HG02610 (cell line): ENCODE data around the gene MND1.

ENCODE experiments used
- ATAC-seq: cut with Tn5 transposase; IDR thresholded peaks from one replicate; pipeline ENCODE4 v1.9.1; 2021; ENCODE audit warnings: mild to moderate bottlenecking, moderate library complexity; ENCODE audit not compliant: unreplicated experiment

The MND1 gene

GRCh38 chr4:153346031-153346430, 1.5 kb downstream of the MND1 start:
- ATAC-seq: no peak

DNA sequence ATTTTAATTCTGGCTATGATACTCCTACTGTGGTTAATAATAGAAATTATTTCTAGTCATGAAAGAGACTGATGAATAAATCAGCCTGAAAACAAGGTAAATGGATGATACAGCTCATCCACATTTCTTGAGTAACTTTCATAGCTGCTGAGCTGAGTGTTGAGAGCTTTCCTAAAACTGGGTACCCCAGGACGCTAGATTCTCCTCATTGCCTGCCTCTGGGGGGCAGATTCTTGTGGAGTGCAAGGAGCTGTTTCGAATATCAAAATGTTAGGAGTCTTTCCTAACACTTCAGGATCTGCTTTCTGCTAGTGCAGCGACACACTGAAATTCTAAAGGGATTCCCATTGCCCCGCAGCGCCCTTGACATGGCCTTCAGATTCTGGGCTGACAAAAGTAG, 2.1 kb downstream of the MND1 start:
- ATAC-seq: no peak

GRCh38 chr4:153347117-153347516, 2.6 kb downstream of the MND1 start:
- ATAC-seq: no peak

GRCh38 chr4:153348006-153348405, 3.5 kb downstream of the MND1 start:
- no peak for ATAC-seq

GRCh38 chr4:153349206-153349805, 4.8 kb downstream of the MND1 start:
- no peak for ATAC-seq

DNA sequence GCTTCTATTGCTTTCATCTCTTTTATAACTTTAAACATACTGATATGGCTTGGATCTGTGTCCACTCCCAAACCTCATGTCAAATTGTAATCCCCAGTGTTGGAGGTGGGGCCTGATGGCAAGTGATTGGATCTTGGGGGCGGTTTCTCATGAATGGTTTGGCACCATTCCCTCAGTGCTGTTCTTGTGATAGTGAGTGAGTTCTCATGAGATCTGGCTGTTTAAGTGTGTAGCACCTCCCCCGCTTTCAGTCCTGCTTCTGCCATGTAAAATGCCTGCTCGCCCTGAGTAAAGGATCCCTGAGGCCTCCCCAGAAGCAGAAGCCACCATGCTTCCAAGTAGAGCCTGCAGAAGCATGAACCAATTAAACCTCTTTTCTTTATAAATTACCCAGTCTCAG, 17.7 kb downstream of the MND1 start:
- no peak for ATAC-seq

DNA sequence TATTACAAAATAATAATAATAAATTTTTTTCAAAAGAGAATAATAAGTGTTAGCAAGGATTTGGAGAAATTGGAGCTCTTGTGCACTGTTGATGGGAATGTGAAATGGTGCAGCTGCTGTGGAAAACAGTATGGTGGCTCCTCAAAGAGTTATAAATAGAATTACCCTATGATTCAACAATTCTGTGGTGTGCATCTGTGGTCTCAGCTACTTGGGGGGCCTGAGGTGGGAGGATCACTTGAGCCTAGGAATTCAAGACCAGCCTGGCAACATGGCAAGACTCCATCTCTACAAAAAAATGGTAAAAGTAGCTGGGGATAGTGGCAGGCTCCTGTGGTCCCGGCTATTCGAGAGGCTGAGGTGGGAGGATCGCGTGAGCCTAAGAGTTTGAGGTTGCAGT, 19.6 kb downstream of the MND1 start:
- ATAC-seq: no peak

DNA sequence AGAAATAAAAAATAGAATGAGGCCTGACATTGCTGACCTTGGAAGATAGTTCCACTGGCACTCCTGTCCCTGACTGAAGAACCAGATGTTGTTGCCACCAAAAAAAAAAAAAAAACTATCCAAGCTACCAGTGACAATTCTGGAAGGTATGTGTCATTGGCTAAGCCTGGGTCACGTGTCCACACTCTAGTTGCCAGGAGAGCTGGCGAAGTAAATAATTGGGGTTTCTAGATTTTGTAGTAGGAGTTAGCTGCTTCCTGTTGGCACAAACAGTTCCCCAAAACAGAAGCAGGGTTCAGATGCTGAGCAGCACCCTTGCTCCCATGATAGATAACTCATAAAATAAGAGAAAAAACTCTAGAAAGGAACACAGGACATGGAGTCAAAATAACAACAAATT, 20.5 kb downstream of the MND1 start:
- no peak for ATAC-seq

GRCh38 chr4:153366486-153366885, 22.0 kb downstream of the MND1 start:
- no peak for ATAC-seq

- no peak for ATAC-seq
Measured at GRCh38 chr4:153367092-153367491, 22.6 kb downstream of the MND1 start.

GRCh38 chr4:153369021-153369420, 24.5 kb downstream of the MND1 start:
- no peak for ATAC-seq

DNA sequence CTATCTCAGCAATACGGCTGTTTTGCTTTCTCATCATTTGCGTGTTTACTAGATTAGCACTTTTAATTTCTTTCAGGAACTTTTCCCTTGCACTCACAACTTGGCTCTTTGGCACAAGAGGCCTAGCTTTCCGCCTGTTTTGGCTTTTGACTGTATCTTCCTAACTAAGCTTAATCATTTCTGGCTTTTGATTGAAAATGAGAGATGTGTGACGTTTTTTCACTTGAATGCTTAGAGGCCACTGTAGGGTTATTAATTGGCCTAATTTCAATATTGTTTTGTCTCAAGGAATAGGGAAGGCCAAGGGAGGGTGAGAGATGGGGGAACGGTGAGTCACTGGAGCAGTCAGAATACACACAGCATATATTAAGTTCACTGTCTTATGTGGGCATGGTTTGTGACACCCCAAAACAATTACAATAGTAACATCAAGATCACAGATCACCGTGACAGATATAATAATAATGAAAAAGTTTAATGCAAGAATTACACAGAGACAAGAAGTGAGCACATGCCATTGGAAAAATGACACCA, 27.3 kb downstream of the MND1 start:
- ATAC-seq: no peak

DNA sequence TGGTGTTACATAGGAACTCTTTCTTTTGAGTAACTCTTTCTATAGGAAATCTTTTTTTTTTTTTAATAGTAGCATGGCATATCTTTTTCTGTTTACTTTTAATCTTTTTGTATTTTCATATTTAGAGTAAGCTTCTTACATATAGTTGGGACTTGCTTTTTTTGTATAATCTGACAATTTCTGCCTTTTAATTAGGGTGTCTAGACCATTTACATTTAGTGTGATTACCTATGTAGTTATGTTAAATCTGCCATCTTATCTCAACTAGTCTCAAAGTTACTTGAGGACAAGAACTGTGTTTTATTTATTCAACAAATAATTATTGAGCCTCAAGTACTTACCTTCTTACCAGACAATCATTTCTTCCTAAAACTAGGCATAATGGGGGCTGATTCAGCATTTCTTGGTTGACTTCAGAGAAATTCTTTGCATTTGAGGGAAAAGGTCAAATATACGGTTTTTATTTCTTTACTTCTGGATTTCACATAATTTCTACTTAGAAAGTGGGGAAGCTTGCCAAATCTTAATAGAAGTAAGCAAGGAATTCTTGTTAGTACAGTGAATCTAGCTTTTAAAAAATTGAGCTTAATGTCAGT, 28.6 kb downstream of the MND1 start:
- no peak for ATAC-seq

DNA sequence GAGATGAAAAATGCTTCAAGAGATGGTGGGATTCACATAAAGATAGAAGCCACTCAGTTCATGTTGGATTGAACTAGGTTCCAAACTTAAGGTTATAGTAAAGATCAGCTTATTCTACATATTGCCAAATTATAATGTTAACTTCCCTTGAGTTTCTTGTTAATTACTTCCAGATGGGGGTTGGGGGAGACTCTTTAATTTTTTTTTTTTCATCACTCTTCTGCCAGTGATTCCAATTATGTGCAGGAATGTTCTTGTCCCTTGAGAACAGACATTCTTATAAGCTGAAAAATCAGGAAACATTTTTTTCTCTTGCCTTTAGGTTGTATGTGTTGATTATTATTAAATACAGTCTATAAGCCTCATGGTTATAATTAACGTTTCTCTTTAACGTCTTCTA, 30.0 kb downstream of the MND1 start:
- ATAC-seq: no peak

DNA sequence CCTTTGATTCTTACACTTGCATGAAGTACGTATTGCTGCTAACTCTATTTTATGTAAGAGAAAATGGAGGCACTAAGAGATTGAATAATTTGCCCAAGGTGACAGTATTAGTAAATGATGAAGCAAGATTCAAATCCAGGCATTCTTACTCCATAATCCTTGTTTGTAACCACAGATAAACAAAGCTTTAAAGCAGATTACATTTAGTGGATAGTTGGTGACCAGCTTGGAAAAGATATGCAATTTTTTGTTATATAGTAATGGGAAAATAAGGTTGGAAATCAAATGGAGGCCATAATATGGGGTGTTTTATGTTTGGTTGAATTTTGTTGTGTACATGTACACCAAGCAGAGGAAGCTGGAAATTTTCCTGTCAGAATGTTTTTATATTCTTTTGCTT, 30.8 kb downstream of the MND1 start:
- no peak for ATAC-seq

DNA sequence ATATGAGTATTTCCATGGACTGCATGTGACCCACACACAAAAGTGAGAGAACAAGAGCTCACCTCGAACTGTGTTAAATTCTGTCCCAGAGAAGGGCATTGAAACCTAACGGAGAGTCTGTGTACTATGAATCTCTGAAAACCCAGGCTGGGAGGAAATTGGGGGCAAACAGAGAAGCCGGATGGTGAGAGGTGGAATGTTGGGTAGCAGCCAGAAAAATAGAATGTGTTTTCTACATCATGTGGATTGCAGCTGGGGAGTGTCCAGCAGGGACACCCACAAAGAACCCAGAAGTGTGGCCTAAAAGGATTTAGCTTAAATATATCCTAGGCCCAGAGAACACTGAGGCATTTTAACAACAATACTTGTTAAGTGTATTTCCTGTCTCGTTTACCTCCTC, 38.6 kb downstream of the MND1 start:
- ATAC-seq: no peak

- ATAC-seq: no peak
Measured at GRCh38 chr4:153384160-153384559, 39.7 kb downstream of the MND1 start.

DNA sequence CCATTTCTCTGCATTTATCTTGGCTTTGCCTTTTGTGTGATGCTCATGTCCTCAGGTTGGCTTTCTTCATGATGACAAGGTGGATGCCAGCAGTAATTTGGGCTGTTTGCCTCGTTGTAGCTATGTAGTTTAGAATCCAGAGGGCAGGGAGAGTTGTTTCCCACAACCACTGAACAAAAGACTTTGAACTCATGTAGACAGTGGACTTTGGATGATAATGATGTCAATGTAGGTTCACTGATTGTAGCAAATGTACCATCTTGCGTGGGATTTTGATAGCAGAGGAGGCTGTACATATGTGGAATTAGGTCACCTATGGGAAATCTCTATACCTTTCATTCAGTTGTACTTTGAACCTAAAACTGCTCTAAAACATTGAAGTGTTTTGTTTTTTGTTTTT, 41.3 kb downstream of the MND1 start:
- no peak for ATAC-seq

GRCh38 chr4:153387981-153388380, 43.5 kb downstream of the MND1 start:
- no peak for ATAC-seq

- ATAC-seq: no peak
Measured at GRCh38 chr4:153393397-153393796, 48.9 kb downstream of the MND1 start.

GRCh38 chr4:153394945-153395344, 50.5 kb downstream of the MND1 start:
- ATAC-seq: no peak

GRCh38 chr4:153398713-153399112, 54.2 kb downstream of the MND1 start:
- ATAC-seq: no peak

DNA sequence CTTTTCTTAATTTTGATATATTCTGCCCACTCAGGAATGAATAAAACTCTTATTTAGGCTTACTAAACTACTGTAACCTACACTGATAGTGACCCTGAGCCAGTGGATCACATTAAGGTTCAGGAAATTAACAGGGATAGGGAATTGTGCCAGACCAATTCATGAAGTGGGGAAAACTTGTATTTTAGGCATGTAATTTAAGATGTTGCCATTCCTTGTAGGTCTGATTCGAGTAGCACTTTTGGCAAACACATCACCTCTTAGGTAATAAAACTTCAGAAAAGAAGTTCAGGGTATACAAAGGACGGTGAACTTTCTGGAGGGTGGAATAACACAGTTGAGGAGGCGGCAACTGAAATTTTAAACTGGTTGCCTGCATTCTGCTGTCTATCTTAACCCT, 54.9 kb downstream of the MND1 start:
- ATAC-seq: no peak
